Neural progenitor cell (in vitro differentiated cells): ENCODE data around the gene MFSD12.

ENCODE experiments used
- EZH2phosphoT487 ChIP-seq: fragments of 200-600 bp; sonication (generic); IDR thresholded peaks from 2 replicates; pipeline ENCODE4 v1.6.1; 2017; ENCODE audit warnings: antibody characterized with exemption
- TF ChIP-seq, protein P1 (sequence below): fragments of 200-600 bp; sonication (generic); IDR thresholded peaks from 2 replicates; pipeline ENCODE4 v1.5.1; 2017; ENCODE audit warnings: antibody characterized with exemption, mild to moderate bottlenecking

DNA sequence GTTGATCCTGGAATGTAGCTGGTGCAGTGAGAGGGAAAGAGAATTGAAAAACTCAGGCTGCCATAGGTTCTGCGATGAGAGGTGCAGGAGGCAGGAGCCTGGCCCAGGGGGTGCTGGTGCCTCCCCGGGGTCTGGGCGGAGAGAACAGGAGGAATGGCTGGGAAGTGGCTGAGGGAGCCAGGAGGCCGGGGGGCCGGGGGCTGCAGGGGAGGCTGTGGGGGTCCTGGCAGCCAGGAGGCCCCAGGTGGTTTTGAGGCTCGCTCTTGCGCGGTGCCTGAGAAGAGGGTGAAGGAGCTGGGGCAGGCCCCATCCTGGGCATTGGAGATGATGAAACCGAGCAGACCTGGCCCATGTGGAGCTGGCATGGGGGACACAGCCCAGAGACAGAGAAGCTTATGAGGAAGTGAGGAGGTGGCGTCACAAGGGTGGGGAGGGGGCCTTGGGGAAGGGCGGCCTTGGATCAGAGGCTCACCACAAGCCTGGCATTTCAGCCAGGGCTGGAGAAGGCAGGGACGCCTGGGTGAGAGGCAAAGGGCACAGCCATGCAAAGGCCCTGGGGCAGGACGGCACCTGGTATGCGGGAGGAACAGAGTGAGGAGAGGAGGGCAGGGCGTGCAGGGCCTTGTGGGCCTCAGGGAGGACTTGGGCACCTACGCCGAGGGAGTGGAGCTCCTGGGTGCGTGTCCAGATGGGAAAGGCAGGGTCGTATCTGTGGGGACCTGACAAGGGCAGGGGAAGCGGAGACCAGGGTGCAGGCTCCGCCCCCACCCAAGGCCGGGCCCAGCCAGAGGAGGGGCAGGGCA is 19.7 kb downstream of the MFSD12 start:
- TF ChIP-seq, protein P1, sequence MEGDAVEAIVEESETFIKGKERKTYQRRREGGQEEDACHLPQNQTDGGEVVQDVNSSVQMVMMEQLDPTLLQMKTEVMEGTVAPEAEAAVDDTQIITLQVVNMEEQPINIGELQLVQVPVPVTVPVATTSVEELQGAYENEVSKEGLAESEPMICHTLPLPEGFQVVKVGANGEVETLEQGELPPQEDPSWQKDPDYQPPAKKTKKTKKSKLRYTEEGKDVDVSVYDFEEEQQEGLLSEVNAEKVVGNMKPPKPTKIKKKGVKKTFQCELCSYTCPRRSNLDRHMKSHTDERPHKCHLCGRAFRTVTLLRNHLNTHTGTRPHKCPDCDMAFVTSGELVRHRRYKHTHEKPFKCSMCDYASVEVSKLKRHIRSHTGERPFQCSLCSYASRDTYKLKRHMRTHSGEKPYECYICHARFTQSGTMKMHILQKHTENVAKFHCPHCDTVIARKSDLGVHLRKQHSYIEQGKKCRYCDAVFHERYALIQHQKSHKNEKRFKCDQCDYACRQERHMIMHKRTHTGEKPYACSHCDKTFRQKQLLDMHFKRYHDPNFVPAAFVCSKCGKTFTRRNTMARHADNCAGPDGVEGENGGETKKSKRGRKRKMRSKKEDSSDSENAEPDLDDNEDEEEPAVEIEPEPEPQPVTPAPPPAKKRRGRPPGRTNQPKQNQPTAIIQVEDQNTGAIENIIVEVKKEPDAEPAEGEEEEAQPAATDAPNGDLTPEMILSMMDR, result no peak
- no peak for TF ChIP-seq EZH2phosphoT487
